NT2/D1 (cell line): ENCODE results near the gene MAP6.
"Not testable (repeated sequence)": the region's sequence is repeated elsewhere in the genome, so short reads cannot be mapped to it uniquely, and the experiment has no call there.

Experiments used
- DNase-seq: peaks from one replicate; pipeline ENCODE4 v3.0.0-alpha.2; 2011; ENCODE audit warnings: low read depth, low spot score
- H3K27me3 ChIP-seq: 2 replicates; pipeline ENCODE4 v1.6.0; 2011; ENCODE audit warnings: mild to moderate bottlenecking; ENCODE audit not compliant: insufficient read length, insufficient read depth
- H3K36me3 ChIP-seq: 2 replicates; pipeline ENCODE4 v1.6.1; 2011; ENCODE audit warnings: mild to moderate bottlenecking, low read length, mixed read lengths; ENCODE audit not compliant: insufficient read depth, insufficient read length
- H3K4me1 ChIP-seq: 2 replicates; pipeline ENCODE4 v1.5.1; 2011; ENCODE audit not compliant: insufficient read depth, insufficient read length
- H3K4me3 ChIP-seq: 2 replicates; pipeline ENCODE4 v1.5.1; 2011; ENCODE audit warnings: low read depth; ENCODE audit not compliant: insufficient read length
- H3K9ac ChIP-seq: 2 replicates; pipeline ENCODE4 v1.6.0; 2011; ENCODE audit warnings: low read depth; ENCODE audit not compliant: insufficient read length
- H3K9me3 ChIP-seq: 2 replicates; pipeline ENCODE4 v1.5.1; 2011; ENCODE audit warnings: mild to moderate bottlenecking, low read length; ENCODE audit not compliant: insufficient read depth
- SUZ12 ChIP-seq: IDR thresholded peaks from 2 replicates; pipeline ENCODE4 v1.6.1; 2011; ENCODE audit not compliant: insufficient read length, insufficient read depth; ENCODE audit errors: extremely low read depth
- YY1 ChIP-seq: IDR thresholded peaks from 2 replicates; pipeline ENCODE4 v1.6.1; 2011; ENCODE audit not compliant: insufficient read length, insufficient read depth
- ZNF274 ChIP-seq: IDR thresholded peaks from 2 replicates; pipeline ENCODE4 v1.6.1; 2011; ENCODE audit warnings: mild to moderate bottlenecking, low read depth, low read length

The MAP6 gene

GRCh38 chr11:75589051-75589450, 79.8 kb downstream of the MAP6 start:
- Histone ChIP-seq H3K27me3 (no peaks in the 10 kb centered on the region), H3K9me3 (no peaks in the 10 kb centered on the region), H3K9ac (no peak overlapping the region), H3K4me1 (no peaks in the 10 kb centered on the region), H3K36me3 (no peaks in the 10 kb centered on the region), H3K4me3 (no peak overlapping the region)
- no peak for DNase-seq
- TF ChIP-seq SUZ12 (no peak), YY1 (no peak), ZNF274 (no peak)

- Histone ChIP-seq H3K4me1 (no peaks in the 10 kb centered on the region), H3K4me3 (no peak overlapping the region), H3K27me3 (no peaks in the 10 kb centered on the region), H3K36me3 (no peaks in the 10 kb centered on the region), H3K9ac (no peak overlapping the region), H3K9me3 (no peaks in the 10 kb centered on the region)
- no peak for DNase-seq
- no peak for TF ChIP-seq ZNF274
- TF ChIP-seq SUZ12 = no peak
Measured at GRCh38 chr11:75588051-75588481, 80.8 kb downstream of the MAP6 start.

- DNase-seq = no peak
- H3K27me3 ChIP-seq = no peaks in the 10 kb centered on the region
- H3K4me1 ChIP-seq = no peaks in the 10 kb centered on the region
- no peak overlapping the region for H3K4me3 ChIP-seq
- no peaks in the 10 kb centered on the region for H3K36me3 ChIP-seq
- TF ChIP-seq YY1 (no peak), ZNF274 (no peak), SUZ12 (no peak)
- no peaks in the 10 kb centered on the region for H3K9me3 ChIP-seq
- H3K9ac ChIP-seq = no peak overlapping the region
Measured at GRCh38 chr11:75586395-75586794, 82.4 kb downstream of the MAP6 start.

GRCh38 chr11:75585293-75585670, 83.6 kb downstream of the MAP6 start:
- Histone ChIP-seq H3K9me3 (no peaks in the 10 kb centered on the region), H3K4me3 (no peak overlapping the region), H3K27me3 (no peaks in the 10 kb centered on the region), H3K36me3 (no peaks in the 10 kb centered on the region), H3K4me1 (no peaks in the 10 kb centered on the region), H3K9ac (no peak overlapping the region)
- no peak for DNase-seq
- no peak for TF ChIP-seq SUZ12
- TF ChIP-seq YY1 = no peak
- no peak for TF ChIP-seq ZNF274

GRCh38 chr11:75584659-75585292, 84.1 kb downstream of the MAP6 start:
- H3K9me3 ChIP-seq, DNase-seq, H3K27me3 ChIP-seq, H3K4me1 ChIP-seq, H3K4me3 ChIP-seq, H3K9ac ChIP-seq, H3K36me3 ChIP-seq: not testable (repeated sequence)

- DNase-seq = no peak
- no peaks in the 10 kb centered on the region for H3K9me3 ChIP-seq
- H3K9ac ChIP-seq = peak overlapping the region; percentile 80
- no peaks in the 10 kb centered on the region for H3K27me3 ChIP-seq
- peak overlapping the region; percentile 68 for H3K4me3 ChIP-seq
- no peaks in the 10 kb centered on the region for H3K4me1 ChIP-seq
- no peaks in the 10 kb centered on the region for H3K36me3 ChIP-seq
- TF ChIP-seq ZNF274 (no peak), YY1 (no peak), SUZ12 (no peak)
Measured at GRCh38 chr11:75583718-75584658, 84.8 kb downstream of the MAP6 start.

- no peaks in the 10 kb centered on the region for H3K9me3 ChIP-seq
- H3K4me3 ChIP-seq = peak overlapping the region; percentile 68
- no peak for DNase-seq
- no peaks in the 10 kb centered on the region for H3K27me3 ChIP-seq
- H3K9ac ChIP-seq = peak overlapping the region; percentile 80
- no peaks in the 10 kb centered on the region for H3K36me3 ChIP-seq
- no peaks in the 10 kb centered on the region for H3K4me1 ChIP-seq
- TF ChIP-seq ZNF274 = no peak
- no peak for TF ChIP-seq SUZ12
- no peak for TF ChIP-seq YY1
Measured at GRCh38 chr11:75582895-75583717, 85.7 kb downstream of the MAP6 start.
